Measurements from ENCODE around the gene SH3BP2. TPM values are rescaled to one million over a fixed set of nuclear protein-coding genes. Genes with fewer than 3 reads are reported as not detected.

SH3BP2 gene
- total RNA-seq, 2 donors from 2014 or later = 29.0 to 33.5 TPM

GRCh38 chr4:2791518-2792395 lies 1.1 kb upstream of the SH3BP2 start:
- no peak for ATAC-seq
- peak in 2 of 4 donors; percentile 21 to 52 for DNase-seq
- no peak for TF ChIP-seq CTCF (IDR thresholded peaks at IDR 0.05)
- no peak for TF ChIP-seq POLR2A (IDR thresholded peaks at IDR 0.05)

GRCh38 chr4:2792396-2792710 lies 532 bp upstream of the SH3BP2 start:
- H3K27me3 ChIP-seq = no peaks in the 10 kb centered on the region
- no peaks in the 10 kb centered on the region for H3K9me3 ChIP-seq
- intact Hi-C loops (cut with DNase I) = no loop called here
- H3K27ac ChIP-seq = peak overlapping the region; percentile 40 to 84 (median 69)
- ATAC-seq (no peak), DNase-seq (peak in 1 of 4 donors; percentile 5)
- no peaks in the 10 kb centered on the region for H3K36me3 ChIP-seq (replicated peaks in 1 of 2; ENCODE audit: insufficient read depth in 1 of 2, low read depth in 2 of 2)
- peaks cover 59% of the 10 kb centered on the region for H3K4me1 ChIP-seq
- no peak overlapping the region for H3K4me3 ChIP-seq
- TF ChIP-seq POLR2A (IDR thresholded peaks at IDR 0.05) = no peak
- TF ChIP-seq CTCF (IDR thresholded peaks at IDR 0.05) = no peak
- 77 to 93% methylated on average over 4 to 8 of the region's 8 CpGs for WGBS, 2 donors

More at GRCh38 chr4:2791518-2792395, 1.1 kb upstream of the SH3BP2 start:
- 91 to 96% methylated on average over 10 of the region's 10 CpGs for WGBS, 2 donors
- Histone ChIP-seq H3K27me3 (no peaks in the 10 kb centered on the region), H3K36me3 (replicated peaks in 1 of 2; ENCODE audit: insufficient read depth in 1 of 2, low read depth in 2 of 2) (no peaks in the 10 kb centered on the region), H3K9me3 (no peaks in the 10 kb centered on the region), H3K4me1 (peaks cover 53% of the 10 kb centered on the region), H3K4me3 (no peak overlapping the region), H3K27ac (peak overlapping the region; percentile 40 to 84 (median 69))
- intact Hi-C loops (cut with DNase I) = no loop called here

- peak overlapping the region; percentile 37 to 61 for H3K4me3 ChIP-seq
- DNase-seq (peak; percentile 66 to 85 (median 75)), ATAC-seq (peak; percentile 35)
- TF ChIP-seq POLR2A (IDR thresholded peaks at IDR 0.05) = peak; percentile 22 to 43 (median 35)
- TF ChIP-seq CTCF (IDR thresholded peaks at IDR 0.05) = no peak
- H3K4me1 ChIP-seq = peaks cover 74% of the 10 kb centered on the region
- intact Hi-C loops (cut with DNase I) = no loop called here
- no peaks in the 10 kb centered on the region for H3K27me3 ChIP-seq
- no peaks in the 10 kb centered on the region for H3K9me3 ChIP-seq
- peak overlapping the region; percentile 58 to 86 (median 82) for H3K27ac ChIP-seq
- H3K36me3 ChIP-seq (replicated peaks in 1 of 2; ENCODE audit: insufficient read depth in 1 of 2, low read depth in 2 of 2) = no peaks in the 10 kb centered on the region
- 13 to 42% methylated on average over 8 to 34 of the region's 34 CpGs for WGBS, 2 donors
These were observed 951 bp downstream of the SH3BP2 start for GRCh38 chr4:2793586-2794485.

GRCh38 chr4:2794486-2795299 lies 1.8 kb downstream of the SH3BP2 start:
- ATAC-seq (no peak), DNase-seq (peak; percentile 38 to 78 (median 57))
- H3K9me3 ChIP-seq = no peaks in the 10 kb centered on the region
- H3K4me3 ChIP-seq = no peak overlapping the region
- peaks cover 82% of the 10 kb centered on the region for H3K4me1 ChIP-seq
- peak overlapping the region; percentile 58 to 86 (median 82) for H3K27ac ChIP-seq
- 50 to 54% methylated on average over 7 to 11 of the region's 11 CpGs for WGBS, 2 donors
- H3K36me3 ChIP-seq (replicated peaks in 1 of 2; ENCODE audit: insufficient read depth in 1 of 2, low read depth in 2 of 2) = no peaks in the 10 kb centered on the region
- H3K27me3 ChIP-seq = no peaks in the 10 kb centered on the region
- intact Hi-C loops (cut with DNase I) = no loop called here
- TF ChIP-seq POLR2A (IDR thresholded peaks at IDR 0.05) = peak in 1 of 3 donors; percentile 38
- no peak for TF ChIP-seq CTCF (IDR thresholded peaks at IDR 0.05)

Measured in body of pancreas (tissue), 4 donors.